Measurements from ENCODE around the gene LCT.
"Not testable (repeated sequence)": the region's sequence is repeated elsewhere in the genome, so short reads cannot be mapped to it uniquely, and the experiment has no call there.

The LCT gene

GRCh38 chr2:135831180-135831812 is 5.7 kb downstream of the LCT start:
- no peak for DNase-seq (ENCODE audit: low read depth in 2 of 2)

- no peak for DNase-seq (ENCODE audit: low read depth in 2 of 2)
Measured at GRCh38 chr2:135829378-135830135, 7.4 kb downstream of the LCT start.

- no peak for DNase-seq (ENCODE audit: low read depth in 2 of 2)
Measured at GRCh38 chr2:135826544-135826943, 10.4 kb downstream of the LCT start.

- no peak for DNase-seq (ENCODE audit: low read depth in 2 of 2)
Measured at GRCh38 chr2:135825550-135826176, 11.3 kb downstream of the LCT start.

GRCh38 chr2:135825131-135825530 is 11.9 kb downstream of the LCT start:
- DNase-seq (ENCODE audit: low read depth in 2 of 2) = no peak

GRCh38 chr2:135822855-135823254 is 14.1 kb downstream of the LCT start:
- DNase-seq (ENCODE audit: low read depth in 2 of 2) = no peak

GRCh38 chr2:135821190-135821589 is 15.8 kb downstream of the LCT start:
- DNase-seq (ENCODE audit: low read depth in 2 of 2) = no peak

GRCh38 chr2:135820003-135820618 is 16.9 kb downstream of the LCT start:
- peak; percentile 58 for DNase-seq (ENCODE audit: low read depth in 2 of 2)

- peak in 1 of 2 donors; percentile 17 for DNase-seq (ENCODE audit: low read depth in 2 of 2)
Measured at GRCh38 chr2:135818937-135819610, 17.9 kb downstream of the LCT start.

- no peak for DNase-seq (ENCODE audit: low read depth in 2 of 2)
Measured at GRCh38 chr2:135817951-135818350, 19.0 kb downstream of the LCT start.

GRCh38 chr2:135817466-135817865 is 19.5 kb downstream of the LCT start:
- no peak for DNase-seq (ENCODE audit: low read depth in 2 of 2)

- DNase-seq (ENCODE audit: low read depth in 2 of 2) = no peak
Measured at GRCh38 chr2:135815269-135815668, 21.7 kb downstream of the LCT start.

- no peak for DNase-seq (ENCODE audit: low read depth in 2 of 2)
Measured at GRCh38 chr2:135812907-135813511, 24.0 kb downstream of the LCT start.

GRCh38 chr2:135807874-135808273 is 29.1 kb downstream of the LCT start:
- DNase-seq (ENCODE audit: low read depth in 2 of 2) = not testable (repeated sequence)

GRCh38 chr2:135803278-135803677 is 33.7 kb downstream of the LCT start:
- no peak for DNase-seq (ENCODE audit: low read depth in 2 of 2)

- no peak for DNase-seq (ENCODE audit: low read depth in 2 of 2)
Measured at GRCh38 chr2:135802350-135802749, 34.6 kb downstream of the LCT start.

- no peak for DNase-seq (ENCODE audit: low read depth in 2 of 2)
Measured at GRCh38 chr2:135800513-135801460, 36.2 kb downstream of the LCT start.

GRCh38 chr2:135799738-135800137 is 37.2 kb downstream of the LCT start:
- no peak for DNase-seq (ENCODE audit: low read depth in 2 of 2)

GRCh38 chr2:135798762-135799161 is 38.2 kb downstream of the LCT start:
- DNase-seq (ENCODE audit: low read depth in 2 of 2) = no peak

GRCh38 chr2:135798275-135798705 is 38.7 kb downstream of the LCT start:
- no peak for DNase-seq (ENCODE audit: low read depth in 2 of 2)
